Caco-2 (cell line): ENCODE data around the gene ZBTB24. TPM values are rescaled to one million over a fixed set of nuclear protein-coding genes. Genes with fewer than 3 reads are reported as not detected.

Source experiments
- BruUV-seq: library from RNA; stranded (reverse); fragments of 400-500 nt; replicated peaks from 2 replicates; lab custom pipeline; 2021; lab: Mats Ljungman, UMichigan
- CTCF ChIA-PET: fragments of 300-600 bp; sonication (Branson Sonifier 250); formaldehyde crosslinking; loops from one replicate; lab custom pipeline; 2022; ENCODE audit warnings: antibody characterized with exemption; lab: Charles Lee
- POLR2A ChIA-PET: fragments of 300-600 bp; sonication (Branson Sonifier 250); formaldehyde crosslinking; loops from one replicate; lab custom pipeline; 2022; ENCODE audit warnings: antibody characterized with exemption; lab: Charles Lee
- DNase-seq, 2 experiments: peaks; one replicate each; pipeline versions ENCODE4 v3.0.0 to v3.0.0-alpha.2; 2020 to 2022
- H3K27me3 ChIP-seq: replicated peaks from 2 replicates; pipeline ENCODE4 v1.6.0; 2011; ENCODE audit warnings: low read length; ENCODE audit not compliant: control insufficient read depth, insufficient read depth
- H3K36me3 ChIP-seq: 2 replicates; pipeline ENCODE4 v1.5.1; 2011; ENCODE audit warnings: low read length; ENCODE audit not compliant: control insufficient read depth, insufficient read depth
- H3K4me1 ChIP-seq: fragments of 250-450 bp; sonication (Bioruptor Pico); 2 replicates; pipeline ENCODE4 v1.5.1; 2020; ENCODE audit warnings: mild to moderate bottlenecking
- H3K4me3 ChIP-seq: 2 replicates; pipeline ENCODE4 v1.5.1; 2011; ENCODE audit warnings: low read depth, mild to moderate bottlenecking, control low read depth, low read length
- H3K9me3 ChIP-seq: fragments of 250-450 bp; sonication (Bioruptor Pico); 2 replicates; pipeline ENCODE4 v1.5.1; 2020; ENCODE audit warnings: mild to moderate bottlenecking, moderate library complexity
- H3K27ac Mint-ChIP-seq: one replicate; pipeline ENCODE4 v1.8.0; 2022; ENCODE audit warnings: mixed read lengths; ENCODE audit not compliant: unreplicated experiment
- H3K27me3 Mint-ChIP-seq: one replicate; pipeline ENCODE4 v1.8.0; 2022; ENCODE audit warnings: mixed read lengths; ENCODE audit not compliant: insufficient read depth, unreplicated experiment
- H3K36me3 Mint-ChIP-seq: one replicate; pipeline ENCODE4 v1.8.0; 2022; ENCODE audit warnings: mild to moderate bottlenecking, mixed read lengths; ENCODE audit not compliant: insufficient read depth, unreplicated experiment
- H3K4me1 Mint-ChIP-seq: one replicate; pipeline ENCODE4 v1.8.0; 2022; ENCODE audit warnings: low read depth, mixed read lengths; ENCODE audit not compliant: unreplicated experiment
- H3K4me3 Mint-ChIP-seq: one replicate; pipeline ENCODE4 v1.8.0; 2022; ENCODE audit warnings: mild to moderate bottlenecking, moderate library complexity, mixed read lengths; ENCODE audit not compliant: unreplicated experiment
- H3K9me3 Mint-ChIP-seq: one replicate; pipeline ENCODE4 v1.8.0; 2022; ENCODE audit warnings: mixed read lengths; ENCODE audit not compliant: unreplicated experiment
- intact Hi-C: fragments of 100-400 bp; cut with micrococcal nuclease; formaldehyde crosslinking; loops from one replicate; pipeline ENCODE4 v1.10.0; 2022; ENCODE audit not compliant: unreplicated experiment
- total RNA-seq: library from RNA; stranded (reverse); gene quantifications from 2 replicates; pipeline ENCODE4 v1.2.3, GENCODE V29; 2022
- TF ChIP-seq, protein P1 (sequence below), 2 experiments: fragments of 200-600 bp in 1 of 2; IDR thresholded peaks; 1 replicate in 1 of 2; 2 replicates in 1 of 2; pipeline versions ENCODE4 v1.5.1 to v1.8.0; 2011 to 2022; ENCODE audit warnings: antibody characterized with exemption in 1 of 2, control low read depth in 1 of 2, inconsistent platforms in 1 of 2, low read depth in 1 of 2, low read length in 1 of 2, mild to moderate bottlenecking in 1 of 2, moderate library complexity in 1 of 2; ENCODE audit not compliant: insufficient read depth in 1 of 2, severe bottlenecking in 1 of 2, unreplicated experiment in 1 of 2

Gene ZBTB24
- total RNA-seq, 1 experiment from 2014 or later = 10.3 TPM

DNA sequence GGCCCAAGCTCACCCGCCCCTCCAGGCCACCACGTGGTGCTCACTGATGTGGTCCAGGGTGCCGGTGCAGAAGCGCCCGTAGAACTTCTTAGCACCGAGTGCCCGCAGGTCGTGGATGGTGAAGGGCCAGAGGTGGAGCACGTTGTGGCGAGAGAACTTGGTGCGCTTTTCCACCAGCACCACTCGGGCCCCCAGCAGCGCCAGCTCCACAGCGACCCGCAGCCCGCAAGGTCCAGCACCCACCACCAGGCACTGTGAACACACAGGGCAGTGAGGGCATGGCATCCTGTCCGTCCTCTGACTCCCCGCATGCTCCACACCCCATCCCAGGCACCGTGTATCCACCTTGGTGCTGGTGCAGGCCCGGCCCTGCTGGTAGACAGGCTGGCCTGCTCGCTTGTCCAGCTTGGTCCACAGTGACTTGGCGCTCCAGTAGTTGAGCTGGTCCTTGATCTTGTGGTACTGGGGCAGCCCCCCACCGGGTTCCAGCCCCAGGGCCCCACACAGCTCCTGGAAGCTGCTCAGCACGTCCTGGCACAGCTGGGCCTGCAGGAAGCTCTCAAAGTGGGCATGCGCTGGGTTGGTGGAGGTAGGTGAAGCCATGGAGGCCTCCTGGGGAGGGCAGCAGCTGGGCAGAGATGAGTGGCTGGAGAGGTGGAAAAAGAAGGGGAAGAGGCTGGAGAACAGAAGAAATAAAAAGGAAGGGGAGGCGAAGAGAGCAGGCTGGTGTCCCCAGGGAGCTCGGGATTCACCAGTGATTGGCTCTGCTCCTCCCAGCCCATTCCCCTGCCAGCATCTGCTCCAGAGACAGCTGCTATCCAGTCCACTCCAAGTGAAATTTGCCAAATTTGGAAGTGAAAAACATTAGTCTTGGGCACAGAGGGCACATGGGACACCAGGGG, 29.2 kb downstream of the ZBTB24 start:
- ChIA-PET POLR2A (no interaction called here), CTCF (no interaction called here)
- Mint-ChIP-seq H3K27ac (no peak overlapping the region), H3K4me3 (peak overlapping the region; percentile 99), H3K27me3 (no peaks in the 10 kb centered on the region), H3K9me3 (no peaks in the 10 kb centered on the region), H3K4me1 (no peaks in the 10 kb centered on the region), H3K36me3 (peaks cover 7% of the 10 kb centered on the region)
- Histone ChIP-seq H3K4me3 (no peak overlapping the region), H3K4me1 (peaks cover 13% of the 10 kb centered on the region), H3K36me3 (no peaks in the 10 kb centered on the region), H3K27me3 (no peaks in the 10 kb centered on the region), H3K9me3 (no peaks in the 10 kb centered on the region)
- intact Hi-C loops = loop anchor here (2.0 kb wide), 1 partner anchor 13 kb away; the partner anchor contains the start of genes PPIL6 and SMPD2
- no peak for DNase-seq
- TF ChIP-seq, protein P1, sequence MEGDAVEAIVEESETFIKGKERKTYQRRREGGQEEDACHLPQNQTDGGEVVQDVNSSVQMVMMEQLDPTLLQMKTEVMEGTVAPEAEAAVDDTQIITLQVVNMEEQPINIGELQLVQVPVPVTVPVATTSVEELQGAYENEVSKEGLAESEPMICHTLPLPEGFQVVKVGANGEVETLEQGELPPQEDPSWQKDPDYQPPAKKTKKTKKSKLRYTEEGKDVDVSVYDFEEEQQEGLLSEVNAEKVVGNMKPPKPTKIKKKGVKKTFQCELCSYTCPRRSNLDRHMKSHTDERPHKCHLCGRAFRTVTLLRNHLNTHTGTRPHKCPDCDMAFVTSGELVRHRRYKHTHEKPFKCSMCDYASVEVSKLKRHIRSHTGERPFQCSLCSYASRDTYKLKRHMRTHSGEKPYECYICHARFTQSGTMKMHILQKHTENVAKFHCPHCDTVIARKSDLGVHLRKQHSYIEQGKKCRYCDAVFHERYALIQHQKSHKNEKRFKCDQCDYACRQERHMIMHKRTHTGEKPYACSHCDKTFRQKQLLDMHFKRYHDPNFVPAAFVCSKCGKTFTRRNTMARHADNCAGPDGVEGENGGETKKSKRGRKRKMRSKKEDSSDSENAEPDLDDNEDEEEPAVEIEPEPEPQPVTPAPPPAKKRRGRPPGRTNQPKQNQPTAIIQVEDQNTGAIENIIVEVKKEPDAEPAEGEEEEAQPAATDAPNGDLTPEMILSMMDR (IDR thresholded peaks at IDR 0.05; ENCODE audit: insufficient read depth in 1 of 2, low read depth in 1 of 2, low read length in 1 of 2, severe bottlenecking in 1 of 2, unreplicated experiment in 1 of 2) = no peak
- BruUV-seq = no TSS peak

DNA sequence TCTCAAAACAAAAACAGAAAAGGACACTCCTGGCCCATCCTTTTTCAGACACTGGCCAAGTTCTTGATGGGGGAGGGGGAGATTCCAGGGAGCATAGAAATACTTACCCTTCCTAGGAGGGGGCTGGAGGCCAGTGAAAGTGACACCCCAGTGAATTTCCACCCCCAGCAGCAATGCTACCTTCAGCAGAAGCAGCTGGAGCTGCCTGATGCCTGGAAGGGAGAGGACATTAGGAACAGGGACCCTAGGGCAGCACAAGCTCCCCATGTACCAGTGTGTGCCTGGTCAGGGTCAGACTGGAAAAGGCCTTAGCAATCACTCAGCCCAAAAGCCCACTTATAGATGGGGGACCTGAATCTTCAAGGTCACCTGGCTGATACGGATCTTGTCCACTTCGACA, 29.9 kb downstream of the ZBTB24 start:
- BruUV-seq = no TSS peak
- no peaks in the 10 kb centered on the region for H3K36me3 ChIP-seq
- TF ChIP-seq, protein P1 (IDR thresholded peaks at IDR 0.05; ENCODE audit: insufficient read depth in 1 of 2, low read depth in 1 of 2, low read length in 1 of 2, severe bottlenecking in 1 of 2, unreplicated experiment in 1 of 2) = no peak

DNA sequence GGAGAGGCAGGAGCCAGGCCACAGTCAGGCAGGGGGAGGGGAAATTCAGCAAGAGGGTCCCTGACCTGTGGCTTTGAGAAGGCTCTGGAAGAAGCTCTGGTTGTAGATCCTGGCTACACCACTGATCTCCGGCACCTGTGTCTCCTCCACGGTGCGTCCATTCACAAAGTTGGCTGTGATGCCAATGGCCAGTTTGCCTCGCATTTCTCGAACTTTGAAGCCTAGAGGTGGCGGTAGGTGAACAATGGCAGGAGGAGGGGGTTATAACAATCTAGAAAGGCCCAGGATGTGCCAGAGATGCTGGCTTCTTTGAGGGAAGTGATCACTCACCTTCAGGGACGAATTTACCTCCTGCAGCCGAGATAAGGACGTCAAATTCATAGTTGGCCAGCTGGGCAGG, 30.8 kb downstream of the ZBTB24 start:
- CTCF ChIA-PET = no interaction called here
- TF ChIP-seq, protein P1 (IDR thresholded peaks at IDR 0.05; ENCODE audit: insufficient read depth in 1 of 2, low read depth in 1 of 2, low read length in 1 of 2, severe bottlenecking in 1 of 2, unreplicated experiment in 1 of 2) = no peak
- H3K4me3 Mint-ChIP-seq = no peak overlapping the region

More for the DNA sequence above, 29.9 kb downstream of the ZBTB24 start:
- Histone ChIP-seq H3K27me3 (no peaks in the 10 kb centered on the region), H3K4me3 (no peak overlapping the region), H3K9me3 (no peaks in the 10 kb centered on the region), H3K4me1 (peaks cover 13% of the 10 kb centered on the region)
- POLR2A ChIA-PET = no interaction called here
- CTCF ChIA-PET = no interaction called here
- DNase-seq = no peak
- Mint-ChIP-seq H3K36me3 (peaks cover 8% of the 10 kb centered on the region), H3K27ac (no peak overlapping the region), H3K4me1 (no peaks in the 10 kb centered on the region), H3K9me3 (no peaks in the 10 kb centered on the region), H3K4me3 (no peak overlapping the region), H3K27me3 (no peaks in the 10 kb centered on the region)
- intact Hi-C loops = no loop called here

More for the DNA sequence above, 30.8 kb downstream of the ZBTB24 start:
- POLR2A ChIA-PET = interaction anchor here (0.6 kb wide), 1 partner anchor 17 kb away, joined by 3 read pairs; no protein-coding TSS in a partner anchor
- Histone ChIP-seq H3K27me3 (no peaks in the 10 kb centered on the region), H3K4me1 (peaks cover 13% of the 10 kb centered on the region), H3K36me3 (no peaks in the 10 kb centered on the region), H3K9me3 (no peaks in the 10 kb centered on the region), H3K4me3 (no peak overlapping the region)
- DNase-seq = no peak
- intact Hi-C loops = no loop called here
- H3K36me3 Mint-ChIP-seq = peaks cover 15% of the 10 kb centered on the region
- no TSS peak for BruUV-seq
- no peaks in the 10 kb centered on the region for H3K4me1 Mint-ChIP-seq
- no peaks in the 10 kb centered on the region for H3K9me3 Mint-ChIP-seq
- no peaks in the 10 kb centered on the region for H3K27me3 Mint-ChIP-seq
- H3K27ac Mint-ChIP-seq = no peak overlapping the region
